Left cardiac atrium (tissue), 4 donors: ENCODE data around the gene SORBS2. TPM values are rescaled to one million over a fixed set of nuclear protein-coding genes. Genes with fewer than 3 reads are reported as not detected.
A peak's percentile ranks its signal among the peaks of the same experiment; 100 is the strongest.
"Not testable (repeated sequence)": the region's sequence is repeated elsewhere in the genome, so short reads cannot be mapped to it uniquely, and the experiment has no call there.

Source experiments
- ATAC-seq, 2 donors: fragments of 200-7000 bp; cut with Tn5 transposase; one replicate each; pipeline ENCODE4 v1.9.1; 2020; ENCODE audit warnings: mild to moderate bottlenecking in 2 of 2, moderate library complexity in 2 of 2
- DNase-seq: peaks from one replicate; pipeline ENCODE4 v3.0.0-alpha.2; 2020
- intact Hi-C, 2 donors: fragments of 100-400 bp; cut with DNase I; formaldehyde crosslinking; loops; one replicate each; pipeline versions ENCODE4 v1.14.1 to v1.15.1; 2022 to 2023
- long read RNA-seq: library from polyadenylated mRNA; unstranded; transcript quantifications from one replicate; pipeline ENCODE4 v2.0.0, GENCODE V29; 2021
- total RNA-seq, 2 donors: library from RNA; stranded (reverse); fragmentation: NEBNext Ultra II Directional; extraction: Animal tissue kit (Norgen Biotek cat#: 25700); gene quantifications; one replicate each; pipeline ENCODE4 v1.2.1, GENCODE V29; 2021
- donor health status: DM: no; HTN: yes; CAD: no.
- donor health status: DM: no; HTN: yes; CAD: no; lungs with severe emphysema.
- donor health status: DM: yes; HTN: yes; CAD: no.
- donor health status: Dilated cardiomyopathy.

Gene SORBS2, protein sequence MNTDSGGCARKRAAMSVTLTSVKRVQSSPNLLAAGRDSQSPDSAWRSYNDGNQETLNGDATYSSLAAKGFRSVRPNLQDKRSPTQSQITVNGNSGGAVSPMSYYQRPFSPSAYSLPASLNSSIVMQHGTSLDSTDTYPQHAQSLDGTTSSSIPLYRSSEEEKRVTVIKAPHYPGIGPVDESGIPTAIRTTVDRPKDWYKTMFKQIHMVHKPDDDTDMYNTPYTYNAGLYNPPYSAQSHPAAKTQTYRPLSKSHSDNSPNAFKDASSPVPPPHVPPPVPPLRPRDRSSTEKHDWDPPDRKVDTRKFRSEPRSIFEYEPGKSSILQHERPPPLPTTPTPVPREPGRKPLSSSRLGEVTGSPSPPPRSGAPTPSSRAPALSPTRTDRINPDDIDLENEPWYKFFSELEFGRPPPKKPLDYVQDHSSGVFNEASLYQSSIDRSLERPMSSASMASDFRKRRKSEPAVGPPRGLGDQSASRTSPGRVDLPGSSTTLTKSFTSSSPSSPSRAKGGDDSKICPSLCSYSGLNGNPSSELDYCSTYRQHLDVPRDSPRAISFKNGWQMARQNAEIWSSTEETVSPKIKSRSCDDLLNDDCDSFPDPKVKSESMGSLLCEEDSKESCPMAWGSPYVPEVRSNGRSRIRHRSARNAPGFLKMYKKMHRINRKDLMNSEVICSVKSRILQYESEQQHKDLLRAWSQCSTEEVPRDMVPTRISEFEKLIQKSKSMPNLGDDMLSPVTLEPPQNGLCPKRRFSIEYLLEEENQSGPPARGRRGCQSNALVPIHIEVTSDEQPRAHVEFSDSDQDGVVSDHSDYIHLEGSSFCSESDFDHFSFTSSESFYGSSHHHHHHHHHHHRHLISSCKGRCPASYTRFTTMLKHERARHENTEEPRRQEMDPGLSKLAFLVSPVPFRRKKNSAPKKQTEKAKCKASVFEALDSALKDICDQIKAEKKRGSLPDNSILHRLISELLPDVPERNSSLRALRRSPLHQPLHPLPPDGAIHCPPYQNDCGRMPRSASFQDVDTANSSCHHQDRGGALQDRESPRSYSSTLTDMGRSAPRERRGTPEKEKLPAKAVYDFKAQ (N-terminal part only)
- 100 to 1,000 TPM; 439 to 535 TPM for total RNA-seq
- long read RNA-seq, full-length matches to known transcripts, result 23 of 210 reads
- long read RNA-seq, partial matches to known transcripts, result 53 of 210 reads
- long read RNA-seq, other reads (novel, unspliced or antisense), result 134 of 210 reads

DNA sequence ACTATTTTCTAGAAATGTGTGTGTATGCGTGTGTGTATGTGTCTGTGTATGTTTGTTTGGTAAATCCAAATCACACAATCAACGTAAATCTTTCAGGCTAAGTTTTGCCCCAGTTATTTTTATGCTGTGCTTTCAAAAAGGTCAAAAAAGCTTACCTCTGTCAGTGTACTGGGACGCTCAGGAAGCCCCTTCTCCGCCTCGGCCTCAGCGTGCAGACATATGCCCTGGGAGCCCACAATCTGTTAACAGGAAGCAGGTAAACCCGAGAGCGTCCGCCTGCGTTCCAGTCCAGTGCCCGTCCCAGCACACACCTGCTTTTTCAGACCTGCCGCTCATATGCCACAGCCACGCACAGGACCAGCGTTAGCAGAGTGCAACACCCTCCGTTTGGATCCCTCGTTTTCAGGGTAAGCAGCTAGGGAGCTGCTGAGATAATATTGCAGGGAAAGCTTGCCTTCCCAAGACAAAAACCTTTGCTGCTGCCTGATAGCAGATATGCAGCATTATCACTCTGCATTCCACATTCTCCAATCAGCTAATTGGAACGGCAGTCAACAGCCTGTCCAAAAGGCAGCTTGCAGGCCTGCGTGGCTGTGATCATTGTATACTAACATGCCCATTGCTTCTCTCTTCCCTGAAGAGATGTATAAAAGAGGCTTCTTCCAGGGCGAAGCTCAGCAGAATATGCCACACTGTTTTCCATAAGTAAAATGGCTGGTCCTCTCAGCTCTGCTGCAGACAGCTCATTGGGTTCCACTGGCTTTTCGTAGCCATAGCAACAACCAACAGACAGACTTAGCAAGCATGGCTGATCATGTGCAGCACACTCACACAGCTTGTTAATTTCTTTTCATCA lies at the start of gene SORBS2:
SORBS2 (minus strand) TSS at position 686 of the 856 bp plus-strand sequence. CDS start 121,623 bp downstream, outside the sequence.
- peak; percentile 87 to 89 for ATAC-seq
- DNase-seq, result no peak
- intact Hi-C loops, result loop anchor here in 1 of 2 donors (5.0 kb wide), 1 partner anchor 36 kb away; no protein-coding TSS in a partner anchor

DNA sequence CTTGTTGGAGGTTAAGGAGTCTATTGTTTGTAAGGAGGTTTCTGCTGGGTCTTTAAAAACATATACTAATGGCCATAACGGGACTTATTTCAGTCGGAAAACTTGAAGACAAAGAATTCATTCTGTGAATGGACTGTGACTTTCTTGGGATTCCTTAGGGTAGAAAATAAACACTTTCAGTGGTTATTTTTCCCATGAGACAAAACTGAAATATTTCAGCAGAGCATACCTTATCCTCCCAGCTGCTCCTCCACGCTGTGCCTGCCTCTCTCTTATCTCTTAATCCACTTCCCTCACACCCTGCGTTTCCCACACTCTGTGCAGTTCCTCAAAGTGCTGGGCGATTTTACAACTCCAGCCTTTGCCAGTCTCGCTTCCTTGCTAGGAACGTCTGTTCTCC lies 47.1 kb upstream of the SORBS2 start:
- intact Hi-C loops, result no loop called here
- DNase-seq (no peak), ATAC-seq (peak in 1 of 2 donors; percentile 89)

DNA sequence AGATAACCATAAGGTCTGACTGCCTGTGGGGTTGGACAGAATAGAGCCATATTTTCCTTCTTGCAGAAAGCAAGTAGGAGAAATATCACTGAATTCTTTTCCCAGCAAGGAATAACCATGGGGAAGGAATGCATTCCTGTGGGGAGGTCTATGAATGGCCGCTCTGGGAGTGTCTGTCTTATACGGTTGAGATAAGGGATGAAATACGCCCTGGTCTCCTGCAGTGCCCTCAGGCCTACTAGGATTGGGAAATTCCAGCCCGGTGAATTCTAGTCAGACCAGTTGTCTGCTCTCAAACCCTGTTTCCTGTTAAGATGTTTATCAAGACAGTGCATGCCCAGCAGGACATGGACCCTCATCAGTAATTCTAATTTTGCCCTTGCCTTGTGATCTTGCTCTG lies 45.6 kb upstream of the SORBS2 start:
- ATAC-seq, intact Hi-C loops: not testable (repeated sequence)

DNA sequence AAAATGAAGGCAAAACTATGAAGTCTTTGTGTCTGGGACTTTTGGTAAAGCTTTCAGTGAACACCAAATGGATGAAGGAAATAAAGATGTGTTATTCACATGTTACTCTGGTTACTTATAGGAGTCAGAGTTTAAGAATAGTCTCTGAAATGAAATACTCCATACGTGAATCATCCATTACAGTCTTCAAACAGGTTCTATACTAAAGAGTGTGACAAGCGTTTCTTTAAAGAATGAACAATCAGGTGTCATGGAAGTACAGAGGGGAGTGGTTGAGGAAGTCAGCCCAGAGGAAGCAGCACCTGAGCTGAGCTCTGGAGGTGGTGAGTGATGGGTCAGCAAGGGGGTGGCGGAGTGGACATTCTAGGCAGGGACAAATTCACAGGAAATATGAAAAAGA lies 41.8 kb upstream of the SORBS2 start:
- intact Hi-C loops, result no loop called here
- ATAC-seq, result no peak

More for the DNA sequence above, 45.6 kb upstream of the SORBS2 start:
- DNase-seq, result not testable (repeated sequence)

DNA sequence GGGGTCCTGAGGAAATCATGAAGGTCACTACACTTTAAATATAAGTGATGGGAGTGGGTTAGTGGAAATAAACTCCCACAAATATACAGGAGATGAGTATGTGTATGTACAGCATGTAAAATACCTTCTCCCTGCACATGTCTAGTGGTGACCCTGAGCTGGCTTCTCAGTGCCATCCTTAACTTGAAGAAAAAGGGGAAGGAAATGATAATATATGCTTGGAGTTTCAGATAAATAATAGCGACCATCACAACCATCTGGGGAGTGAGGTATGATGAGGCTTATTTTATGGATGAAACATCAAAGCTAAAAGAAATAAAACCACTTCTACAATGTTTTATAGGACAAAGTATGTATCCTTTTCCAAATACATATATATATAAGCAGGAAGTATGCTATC lies 41.0 kb upstream of the SORBS2 start:
- no peak for ATAC-seq
- intact Hi-C loops, result no loop called here
- DNase-seq, result no peak

More for the DNA sequence above, 41.8 kb upstream of the SORBS2 start:
- no peak for DNase-seq

DNA sequence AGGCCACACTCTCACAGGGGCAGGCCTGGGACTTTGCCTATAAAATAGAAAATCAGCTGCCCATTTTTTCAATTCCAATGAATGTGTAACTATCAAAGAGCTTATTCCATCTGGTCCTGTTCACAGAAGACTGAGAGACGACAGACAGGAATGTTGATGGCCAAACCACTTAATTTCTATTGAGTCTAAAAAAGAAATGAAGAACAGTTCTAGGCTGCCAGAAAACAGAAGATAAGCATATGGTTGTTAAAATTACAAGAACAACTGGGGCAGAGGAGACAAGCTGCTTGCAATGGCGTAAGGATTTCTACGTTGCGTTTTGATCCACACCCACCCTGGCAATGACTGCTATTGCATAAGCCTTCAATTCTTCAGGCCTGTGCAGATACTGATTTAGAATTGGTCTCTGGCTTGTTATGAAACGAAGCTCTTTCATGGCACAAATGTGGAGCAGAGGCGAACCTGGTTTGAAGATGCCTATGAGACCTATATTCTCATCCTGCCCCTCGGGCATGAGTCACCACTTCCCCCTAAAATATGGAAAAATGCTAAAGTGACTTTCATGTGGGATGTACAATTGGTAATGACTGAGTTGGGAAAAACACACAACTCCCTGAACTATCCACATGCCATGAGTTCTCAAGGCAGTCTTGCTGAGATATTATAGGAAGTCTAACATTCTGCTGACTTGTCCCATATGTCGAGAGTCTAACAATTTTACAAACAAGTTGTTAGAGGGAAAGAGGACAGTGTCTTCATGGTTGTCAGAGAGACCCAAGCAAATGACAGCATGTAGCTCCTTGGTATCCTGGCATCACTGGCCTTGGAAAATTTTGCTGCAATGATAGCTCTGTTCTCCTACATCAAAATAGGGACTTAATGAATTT lies 37.9 kb upstream of the SORBS2 start:
- peak; percentile 77 to 84 for ATAC-seq
- DNase-seq, result peak; percentile 56
- intact Hi-C loops, result loop anchor here (5.0 to 10.0 kb wide), 3 partner anchors 38 to 167 kb away; partner anchors contain the start of gene SORBS2 (in 1 of the 2)

DNA sequence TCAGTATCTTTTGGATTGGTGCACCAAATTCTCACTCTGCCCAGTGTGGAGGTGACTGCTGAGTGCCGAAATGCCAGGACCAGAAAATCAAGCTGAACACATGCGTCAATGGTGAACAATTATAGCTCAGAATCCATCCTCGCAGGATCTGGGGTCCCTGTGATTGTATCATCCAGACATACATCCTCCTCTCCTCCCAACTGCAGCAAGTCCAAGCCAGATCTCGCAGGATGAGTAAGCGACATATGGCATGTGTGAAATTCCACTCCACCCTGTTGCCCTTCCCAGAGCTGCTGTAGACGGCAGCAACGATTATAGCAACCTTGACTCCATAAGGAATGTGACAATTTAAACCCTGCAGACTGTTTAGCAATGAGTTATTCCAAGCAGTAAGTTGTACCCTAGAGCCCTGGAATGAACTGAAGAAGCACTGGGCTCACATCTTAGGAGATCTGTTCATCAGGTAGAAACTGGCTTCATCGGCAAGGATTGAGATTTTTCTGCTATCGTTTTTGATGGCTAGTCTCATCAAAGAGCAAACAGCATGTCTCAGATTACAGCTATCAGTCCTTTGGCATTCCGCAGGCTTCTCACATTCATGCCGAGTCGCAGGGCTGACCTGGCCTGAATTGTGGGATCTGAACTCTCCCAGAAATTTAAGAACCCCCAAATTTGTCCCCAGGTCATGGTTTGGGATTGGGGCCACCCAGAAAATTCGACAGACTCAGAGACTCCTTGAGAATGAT lies 35.5 kb upstream of the SORBS2 start:
- intact Hi-C loops, result loop anchor here (5.0 to 10.0 kb wide), 3 partner anchors 35 to 170 kb away; partner anchors contain the start of gene SORBS2 (in 1 of the 2)
- peak; percentile 73 for DNase-seq

DNA sequence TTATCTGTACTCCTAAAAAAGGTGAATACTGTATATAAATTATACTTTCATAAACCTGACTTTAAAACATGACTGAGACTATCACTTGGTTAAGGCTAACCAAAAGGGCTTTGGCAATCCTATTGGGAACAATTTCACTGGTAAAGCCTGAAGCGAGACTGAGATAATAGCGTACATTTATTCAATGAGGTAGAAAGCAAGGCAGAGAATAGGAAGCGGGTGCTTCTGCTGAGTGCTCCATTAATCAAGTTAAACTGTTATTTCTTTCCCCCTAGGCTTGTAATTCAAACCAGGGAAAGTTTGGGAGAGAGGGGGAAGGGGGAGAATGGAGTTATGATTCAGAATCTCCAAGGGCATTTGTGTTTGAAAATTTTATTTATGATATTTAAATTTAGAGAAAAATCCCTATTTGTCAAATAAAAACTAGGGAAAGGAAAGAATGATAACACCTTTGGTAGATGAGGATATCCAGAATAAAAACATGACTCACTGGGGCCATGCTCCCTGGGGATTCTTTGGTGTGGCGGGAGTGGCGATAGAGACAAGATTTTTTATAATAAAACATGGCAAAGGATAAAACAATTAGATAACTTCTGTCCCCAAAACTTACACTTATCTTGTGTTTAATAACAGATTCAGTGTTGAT lies 34.6 kb upstream of the SORBS2 start:
- intact Hi-C loops, result loop anchor here (5.0 to 10.0 kb wide), 3 partner anchors 34 to 171 kb away; partner anchors contain the start of gene SORBS2 (in 1 of the 2)
- ATAC-seq (no peak), DNase-seq (no peak)

More for the DNA sequence above, 35.5 kb upstream of the SORBS2 start:
- peak; percentile 83 to 85 for ATAC-seq

DNA sequence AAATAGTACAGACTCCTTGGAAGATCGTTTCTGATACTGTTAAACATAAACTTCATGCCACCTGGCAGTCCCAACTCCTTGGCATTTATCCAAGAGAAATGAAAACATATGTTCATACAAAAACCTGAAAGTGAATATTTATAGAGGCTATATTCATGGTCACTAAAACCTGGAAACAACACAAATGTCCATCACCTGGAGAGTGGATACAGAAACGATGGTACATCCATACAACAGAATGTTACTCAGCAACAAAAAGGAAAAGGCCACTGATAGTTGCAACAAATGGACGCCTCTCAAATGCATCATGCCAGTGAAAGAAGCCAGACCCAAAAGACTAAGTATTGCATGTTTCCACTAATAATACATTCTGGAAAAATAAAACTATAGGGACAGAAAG lies 34.0 kb upstream of the SORBS2 start:
- intact Hi-C loops, result loop anchor here (5.0 to 10.0 kb wide), 3 partner anchors 34 to 171 kb away; partner anchors contain the start of gene SORBS2 (in 1 of the 2)
- DNase-seq, result no peak
- no peak for ATAC-seq

DNA sequence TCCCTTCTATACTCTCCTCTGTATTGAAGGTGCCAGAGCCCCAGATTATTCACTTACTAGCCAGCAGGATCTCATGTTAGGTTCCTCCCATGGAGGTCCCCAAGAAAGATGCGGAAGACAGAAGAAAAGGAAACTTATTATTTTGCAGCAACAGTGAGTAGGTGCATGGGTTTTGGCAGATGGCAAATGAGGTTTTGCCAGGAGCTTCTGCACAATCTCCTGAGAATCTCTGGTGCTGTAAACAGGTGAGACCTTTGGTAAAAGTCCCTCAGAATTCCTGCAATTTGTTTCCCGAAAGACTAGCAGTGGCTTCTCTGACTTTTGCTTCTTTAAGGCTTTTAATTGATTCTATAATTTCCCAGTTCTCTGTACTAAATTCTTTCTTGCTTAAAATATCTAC lies 29.5 kb upstream of the SORBS2 start:
- ATAC-seq (no peak), DNase-seq (no peak)
- intact Hi-C loops, result loop anchor here in 1 of 2 donors (10.0 kb wide), 1 partner anchor 173 kb away; no protein-coding TSS in a partner anchor

DNA sequence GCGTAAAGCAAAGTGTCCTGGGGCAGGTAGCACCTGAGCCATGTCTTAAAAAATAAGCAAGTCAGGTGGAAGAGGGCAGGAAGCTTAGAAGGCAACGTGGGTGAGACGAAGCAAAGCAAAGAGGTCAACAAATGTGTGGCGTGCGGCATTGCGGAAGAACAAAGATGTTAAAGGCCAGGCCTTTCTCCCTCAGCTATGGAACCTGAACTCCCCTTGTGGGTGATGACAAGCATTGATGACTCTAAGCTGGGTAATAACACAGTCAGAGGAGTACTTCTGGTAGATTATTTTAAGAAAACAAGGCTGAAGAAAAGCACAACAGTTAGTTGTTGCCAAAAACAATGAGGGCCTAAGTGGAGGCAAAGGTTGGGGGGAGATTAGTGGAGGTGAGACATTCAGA lies 29.0 kb upstream of the SORBS2 start:
- DNase-seq (no peak), ATAC-seq (no peak)
- intact Hi-C loops, result loop anchor here in 1 of 2 donors (10.0 kb wide), 1 partner anchor 174 kb away; no protein-coding TSS in a partner anchor

DNA sequence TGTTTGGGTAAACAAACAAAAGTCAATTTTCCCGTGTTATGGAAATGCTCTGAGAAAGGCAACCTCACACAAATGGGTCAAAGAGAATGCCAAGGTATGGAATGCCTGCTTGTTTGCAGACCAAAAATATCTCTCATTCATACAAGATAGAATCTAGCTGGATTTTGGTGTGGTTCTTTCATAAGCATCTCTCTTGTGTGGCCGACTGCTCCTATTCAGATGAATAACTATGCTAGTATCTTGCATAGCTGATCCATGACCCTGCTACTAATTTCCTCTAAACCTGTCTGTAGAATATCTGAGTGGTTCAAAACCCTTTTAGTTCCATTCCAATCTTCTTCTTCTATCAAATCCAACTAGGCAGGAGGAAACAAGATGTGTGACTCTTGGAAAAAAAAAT lies 28.2 kb upstream of the SORBS2 start:
- ATAC-seq, result no peak
- DNase-seq, result no peak
- intact Hi-C loops, result loop anchor here in 1 of 2 donors (10.0 kb wide), 1 partner anchor 175 kb away; no protein-coding TSS in a partner anchor

DNA sequence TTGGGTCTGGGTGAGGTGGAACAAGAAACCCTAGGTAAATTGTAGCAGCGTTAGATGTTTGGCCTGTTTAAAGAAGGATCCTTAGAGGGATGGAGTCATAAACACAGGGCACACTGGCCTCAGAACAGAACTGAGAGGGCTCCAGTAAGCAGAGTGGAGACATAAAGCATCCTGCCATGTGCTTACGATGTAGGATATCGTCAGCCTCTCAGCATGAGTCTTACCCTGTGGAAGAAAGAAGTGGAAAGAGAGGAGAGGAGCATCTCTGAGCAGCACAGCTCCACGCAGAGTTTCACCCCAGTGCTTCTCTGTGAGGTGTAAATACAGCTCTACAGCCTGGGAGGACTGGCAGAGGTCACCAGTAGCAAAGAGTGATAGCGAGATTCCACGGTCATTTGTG lies 27.8 kb upstream of the SORBS2 start:
- DNase-seq (no peak), ATAC-seq (peak; percentile 24 to 37)
- intact Hi-C loops, result loop anchor here (5.0 to 10.0 kb wide), 2 partner anchors 62 to 175 kb away; no protein-coding TSS in a partner anchor

DNA sequence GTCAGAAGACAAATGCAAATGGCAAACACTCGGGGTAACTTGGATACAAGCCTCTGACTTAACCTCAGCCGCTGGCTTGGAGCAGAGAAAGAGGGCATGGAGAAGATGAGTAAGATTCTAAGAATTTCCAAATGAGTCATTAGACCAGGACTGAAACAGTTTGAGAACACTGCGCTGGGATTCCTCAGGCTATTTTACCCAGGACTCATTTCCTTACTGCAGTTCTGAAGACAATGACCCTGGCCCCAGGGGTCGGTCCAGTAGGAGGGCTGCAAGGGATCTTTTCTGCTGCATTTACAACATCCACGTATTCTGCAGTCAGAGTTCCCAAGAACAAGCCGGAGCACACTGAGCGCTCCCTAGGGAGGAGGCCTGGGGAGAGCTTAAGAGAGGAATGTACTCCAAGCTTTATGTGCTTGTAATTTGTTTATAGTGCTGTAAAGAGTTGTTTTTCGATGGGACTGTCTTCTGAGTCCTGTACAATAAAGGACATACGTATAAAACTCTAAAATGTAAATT lies 27.3 kb upstream of the SORBS2 start:
- intact Hi-C loops, result loop anchor here in 1 of 2 donors (5.0 kb wide), 1 partner anchor 62 kb away; no protein-coding TSS in a partner anchor
- ATAC-seq (peak; percentile 79 to 97), DNase-seq (peak; percentile 45)
